Osteocyte (in vitro differentiated cells): ENCODE data around the gene PANX1. TPM values are rescaled to one million over a fixed set of nuclear protein-coding genes. Genes with fewer than 3 reads are reported as not detected.

Source experiments
- DNase-seq: peaks from one replicate; pipeline ENCODE4 v3.0.0; 2021; ENCODE audit warnings: mixed read lengths; ENCODE audit not compliant: unreplicated experiment; ENCODE audit errors: extremely low spot score
- H3K27ac Mint-ChIP-seq: one replicate; pipeline ENCODE4 v1.8.0; 2021; ENCODE audit warnings: mild to moderate bottlenecking, mixed read lengths; ENCODE audit not compliant: unreplicated experiment
- H3K27me3 Mint-ChIP-seq: one replicate; pipeline ENCODE4 v1.8.0; 2021; ENCODE audit warnings: mixed read lengths; ENCODE audit not compliant: unreplicated experiment
- H3K36me3 Mint-ChIP-seq: one replicate; pipeline ENCODE4 v1.8.0; 2021; ENCODE audit warnings: mixed read lengths; ENCODE audit not compliant: unreplicated experiment
- H3K4me1 Mint-ChIP-seq: one replicate; pipeline ENCODE4 v1.8.0; 2021; ENCODE audit warnings: mixed read lengths; ENCODE audit not compliant: unreplicated experiment
- H3K4me3 Mint-ChIP-seq: one replicate; pipeline ENCODE4 v1.8.0; 2021; ENCODE audit warnings: mild to moderate bottlenecking, moderate library complexity, mixed read lengths; ENCODE audit not compliant: unreplicated experiment
- H3K9me3 Mint-ChIP-seq: one replicate; pipeline ENCODE4 v1.8.0; 2021; ENCODE audit warnings: mixed read lengths; ENCODE audit not compliant: unreplicated experiment
- total RNA-seq: library from RNA; stranded (reverse); gene quantifications from 2 replicates; pipeline ENCODE4 v1.2.1, GENCODE V29; 2021
- TF ChIP-seq, protein P1 (sequence below): fragments of 200-600 bp; sonication (generic); IDR thresholded peaks from 2 replicates; pipeline ENCODE4 v1.5.0; 2021; ENCODE audit warnings: antibody characterized with exemption, mild to moderate bottlenecking, moderate library complexity

The PANX1 gene
- total RNA-seq, 1 donor from 2014 or later: 24.9 TPM

DNA sequence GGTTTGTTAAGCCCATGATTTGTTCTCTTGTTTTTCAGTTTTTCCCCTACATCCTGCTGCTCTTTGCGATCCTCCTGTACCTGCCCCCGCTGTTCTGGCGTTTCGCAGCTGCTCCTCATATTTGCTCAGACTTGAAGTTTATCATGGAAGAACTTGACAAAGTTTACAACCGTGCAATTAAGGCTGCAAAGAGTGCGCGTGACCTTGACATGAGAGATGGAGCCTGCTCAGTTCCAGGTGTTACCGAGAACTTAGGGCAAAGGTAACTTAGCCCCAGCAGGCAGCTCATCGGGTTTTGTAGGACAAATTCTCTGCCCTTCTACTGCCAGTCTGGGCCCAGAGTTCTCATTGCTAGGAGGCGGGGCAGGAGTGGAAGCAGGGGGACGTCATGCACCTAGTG is 49.7 kb downstream of the PANX1 start:
- Mint-ChIP-seq H3K9me3 (no peaks in the 10 kb centered on the region), H3K4me1 (no peaks in the 10 kb centered on the region)

DNA sequence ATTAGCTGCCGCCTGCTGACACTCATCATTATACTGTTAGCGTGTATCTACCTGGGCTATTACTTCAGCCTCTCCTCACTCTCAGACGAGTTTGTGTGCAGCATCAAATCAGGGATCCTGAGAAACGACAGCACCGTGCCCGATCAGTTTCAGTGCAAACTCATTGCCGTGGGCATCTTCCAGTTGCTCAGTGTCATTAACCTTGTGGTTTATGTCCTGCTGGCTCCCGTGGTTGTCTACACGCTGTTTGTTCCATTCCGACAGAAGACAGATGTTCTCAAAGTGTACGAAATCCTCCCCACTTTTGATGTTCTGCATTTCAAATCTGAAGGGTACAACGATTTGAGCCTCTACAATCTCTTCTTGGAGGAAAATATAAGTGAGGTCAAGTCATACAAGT is 51.1 kb downstream of the PANX1 start:
- no peaks in the 10 kb centered on the region for H3K27me3 Mint-ChIP-seq
- no peaks in the 10 kb centered on the region for H3K9me3 Mint-ChIP-seq
- H3K36me3 Mint-ChIP-seq: peaks cover 32% of the 10 kb centered on the region
- peaks cover 11% of the 10 kb centered on the region for H3K4me1 Mint-ChIP-seq
- no peak overlapping the region for H3K27ac Mint-ChIP-seq
- TF ChIP-seq, protein P1, sequence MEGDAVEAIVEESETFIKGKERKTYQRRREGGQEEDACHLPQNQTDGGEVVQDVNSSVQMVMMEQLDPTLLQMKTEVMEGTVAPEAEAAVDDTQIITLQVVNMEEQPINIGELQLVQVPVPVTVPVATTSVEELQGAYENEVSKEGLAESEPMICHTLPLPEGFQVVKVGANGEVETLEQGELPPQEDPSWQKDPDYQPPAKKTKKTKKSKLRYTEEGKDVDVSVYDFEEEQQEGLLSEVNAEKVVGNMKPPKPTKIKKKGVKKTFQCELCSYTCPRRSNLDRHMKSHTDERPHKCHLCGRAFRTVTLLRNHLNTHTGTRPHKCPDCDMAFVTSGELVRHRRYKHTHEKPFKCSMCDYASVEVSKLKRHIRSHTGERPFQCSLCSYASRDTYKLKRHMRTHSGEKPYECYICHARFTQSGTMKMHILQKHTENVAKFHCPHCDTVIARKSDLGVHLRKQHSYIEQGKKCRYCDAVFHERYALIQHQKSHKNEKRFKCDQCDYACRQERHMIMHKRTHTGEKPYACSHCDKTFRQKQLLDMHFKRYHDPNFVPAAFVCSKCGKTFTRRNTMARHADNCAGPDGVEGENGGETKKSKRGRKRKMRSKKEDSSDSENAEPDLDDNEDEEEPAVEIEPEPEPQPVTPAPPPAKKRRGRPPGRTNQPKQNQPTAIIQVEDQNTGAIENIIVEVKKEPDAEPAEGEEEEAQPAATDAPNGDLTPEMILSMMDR: no peak
- H3K4me3 Mint-ChIP-seq: no peak overlapping the region
- DNase-seq: no peak

More for the DNA sequence above, 49.7 kb downstream of the PANX1 start:
- H3K27ac Mint-ChIP-seq: no peak overlapping the region
- DNase-seq: no peak
- no peak overlapping the region for H3K4me3 Mint-ChIP-seq
- TF ChIP-seq, protein P1: no peak
- H3K36me3 Mint-ChIP-seq: peaks cover 35% of the 10 kb centered on the region
- no peaks in the 10 kb centered on the region for H3K27me3 Mint-ChIP-seq

DNA sequence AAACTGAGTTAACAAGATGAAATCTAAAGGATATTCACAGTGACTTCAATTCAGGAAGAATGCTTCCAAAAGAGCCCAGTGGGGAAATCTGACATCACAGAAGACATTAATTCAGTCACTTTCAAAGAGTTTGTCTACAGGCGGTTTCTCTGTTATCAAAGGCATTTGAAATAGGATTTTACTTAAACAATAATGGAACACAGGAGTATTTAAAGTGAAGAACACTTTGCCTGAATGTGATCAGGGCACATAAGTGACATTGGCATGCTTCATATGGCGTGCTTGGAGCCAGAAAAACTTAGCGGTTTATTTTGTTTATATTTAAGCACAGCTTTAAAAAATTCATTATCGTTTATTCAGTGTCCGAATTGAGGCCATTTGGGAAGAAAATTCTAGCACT is 52.9 kb downstream of the PANX1 start:
- DNase-seq: no peak
- TF ChIP-seq, protein P1: no peak
- H3K9me3 Mint-ChIP-seq: no peaks in the 10 kb centered on the region
- H3K36me3 Mint-ChIP-seq: peaks cover 32% of the 10 kb centered on the region
- H3K27ac Mint-ChIP-seq: no peak overlapping the region
- H3K4me1 Mint-ChIP-seq: peaks cover 29% of the 10 kb centered on the region
- no peaks in the 10 kb centered on the region for H3K27me3 Mint-ChIP-seq
- H3K4me3 Mint-ChIP-seq: no peak overlapping the region

DNA sequence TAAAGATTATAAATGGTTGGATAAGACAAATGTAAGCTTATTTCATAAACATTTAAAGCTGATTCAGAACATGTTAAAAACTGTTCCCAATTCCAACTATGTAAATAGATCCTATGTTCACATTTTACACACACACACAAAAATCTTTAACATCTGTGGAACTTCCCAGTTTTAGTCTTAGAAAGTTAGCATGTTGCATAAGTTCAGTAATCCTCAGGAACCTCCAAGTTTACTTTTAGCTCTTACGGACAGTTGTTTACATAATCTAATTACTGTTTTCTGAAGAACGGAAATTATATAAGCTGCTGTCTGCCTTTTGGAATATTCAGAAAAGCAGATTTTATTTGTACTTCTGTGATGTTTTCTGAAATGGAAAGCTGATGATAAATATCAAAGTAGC is 53.3 kb downstream of the PANX1 start:
- DNase-seq: no peak
- Mint-ChIP-seq H3K9me3 (no peaks in the 10 kb centered on the region), H3K27me3 (no peaks in the 10 kb centered on the region), H3K36me3 (peaks cover 30% of the 10 kb centered on the region), H3K27ac (no peak overlapping the region), H3K4me3 (no peak overlapping the region), H3K4me1 (peaks cover 32% of the 10 kb centered on the region)
- TF ChIP-seq, protein P1: no peak

DNA sequence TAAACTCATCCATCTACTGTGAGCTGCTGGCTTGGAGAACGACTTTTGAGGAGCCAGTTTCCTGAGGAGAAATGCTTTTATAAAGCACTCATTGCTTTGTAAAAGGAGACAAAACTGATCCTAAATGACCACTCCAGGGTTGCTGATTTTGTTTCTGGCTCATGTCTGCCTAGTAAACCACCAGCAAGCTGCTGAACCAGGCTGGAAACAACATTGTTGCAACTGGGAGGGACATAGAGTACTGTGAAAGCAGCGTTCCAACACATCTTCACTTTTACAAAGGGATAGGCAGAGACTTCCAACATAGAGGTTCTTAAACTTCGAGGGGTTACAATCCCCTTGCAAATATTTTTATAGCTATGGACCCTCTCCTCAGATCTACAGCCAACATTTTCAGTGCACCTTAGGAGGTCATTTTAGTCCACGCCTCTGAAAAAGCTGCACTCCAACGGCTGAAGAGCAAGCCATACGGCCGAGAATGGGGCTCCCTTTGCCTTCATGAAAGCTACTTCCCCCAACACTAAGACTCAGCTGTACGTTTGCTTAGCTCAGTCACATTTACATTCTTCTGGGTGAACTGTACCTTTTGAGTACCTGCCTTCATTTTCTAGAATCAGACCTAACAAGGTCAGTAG is 54.7 kb downstream of the PANX1 start:
- H3K27me3 Mint-ChIP-seq: no peaks in the 10 kb centered on the region
- H3K27ac Mint-ChIP-seq: no peak overlapping the region
- DNase-seq: no peak
- H3K9me3 Mint-ChIP-seq: no peaks in the 10 kb centered on the region
- H3K4me3 Mint-ChIP-seq: no peak overlapping the region
- H3K4me1 Mint-ChIP-seq: peaks cover 39% of the 10 kb centered on the region
- peaks cover 20% of the 10 kb centered on the region for H3K36me3 Mint-ChIP-seq
- TF ChIP-seq, protein P1: no peak
